Brain microvascular endothelial cell (primary cell): ENCODE measurements around the gene XKR3.

Source experiments
- DNase-seq: peaks from one replicate; pipeline ENCODE4 v3.0.0-alpha.2; 2020
- H3K27ac ChIP-seq: fragments of 250-450 bp; sonication (Bioruptor Pico); 2 replicates; pipeline ENCODE4 v1.5.1; 2020; ENCODE audit warnings: mild to moderate bottlenecking, moderate library complexity
- H3K27me3 ChIP-seq: fragments of 250-450 bp; sonication (Bioruptor Pico); replicated peaks from 2 replicates; pipeline ENCODE4 v1.5.1; 2020; ENCODE audit warnings: mild to moderate bottlenecking
- H3K36me3 ChIP-seq: fragments of 250-450 bp; sonication (Bioruptor Pico); replicated peaks from 2 replicates; pipeline ENCODE4 v1.5.1; 2020; ENCODE audit warnings: mild to moderate bottlenecking
- H3K4me3 ChIP-seq: 2 replicates; pipeline ENCODE4 v1.5.1; 2011; ENCODE audit warnings: low read depth, mild to moderate bottlenecking, control low read depth, low read length, moderate library complexity
- CTCF ChIP-seq: IDR thresholded peaks from 2 replicates; pipeline ENCODE4 v1.5.1; 2011; ENCODE audit warnings: low read depth, mild to moderate bottlenecking, moderate library complexity, low read length, control low read depth, inconsistent platforms; ENCODE audit errors: missing control alignments
- in situ Hi-C: cut with HindIII; loops from 2 replicates; pipeline ENCODE4 v1.10.0; 2017; ENCODE audit warnings: low sequenced_read_pairs, low pct_ligation_motif_present

Gene XKR3

GRCh38 chr22:16829985-16830384 lies 4.8 kb upstream of the XKR3 start:
- Histone ChIP-seq H3K27me3 (no peaks in the 10 kb centered on the region), H3K4me3 (no peak overlapping the region), H3K36me3 (no peaks in the 10 kb centered on the region), H3K27ac (no peak overlapping the region)
- in situ Hi-C loops, result no loop called here
- TF ChIP-seq CTCF, result no peak
- no peak for DNase-seq

- no peak overlapping the region for H3K4me3 ChIP-seq
- in situ Hi-C loops, result no loop called here
- DNase-seq, result no peak
- H3K36me3 ChIP-seq, result no peaks in the 10 kb centered on the region
- no peak for TF ChIP-seq CTCF
- no peaks in the 10 kb centered on the region for H3K27me3 ChIP-seq
- no peak overlapping the region for H3K27ac ChIP-seq
Observed at GRCh38 chr22:16828876-16829275, 3.7 kb upstream of the XKR3 start.

- Histone ChIP-seq H3K27me3 (no peaks in the 10 kb centered on the region), H3K27ac (no peak overlapping the region), H3K4me3 (no peak overlapping the region), H3K36me3 (no peaks in the 10 kb centered on the region)
- TF ChIP-seq CTCF, result no peak
- in situ Hi-C loops, result no loop called here
- DNase-seq, result no peak
Observed at GRCh38 chr22:16827506-16827905, 2.3 kb upstream of the XKR3 start.

GRCh38 chr22:16819249-16819648 lies 6.0 kb downstream of the XKR3 start:
- H3K4me3 ChIP-seq, result no peak overlapping the region
- in situ Hi-C loops, result no loop called here
- no peak for TF ChIP-seq CTCF
- no peak overlapping the region for H3K27ac ChIP-seq
- DNase-seq, result no peak
- no peaks in the 10 kb centered on the region for H3K27me3 ChIP-seq
- no peaks in the 10 kb centered on the region for H3K36me3 ChIP-seq

GRCh38 chr22:16818538-16818937 lies 6.7 kb downstream of the XKR3 start:
- Histone ChIP-seq H3K36me3 (no peaks in the 10 kb centered on the region), H3K27ac (no peak overlapping the region), H3K27me3 (no peaks in the 10 kb centered on the region), H3K4me3 (no peak overlapping the region)
- in situ Hi-C loops, result no loop called here
- DNase-seq, result no peak
- no peak for TF ChIP-seq CTCF

- no peak for TF ChIP-seq CTCF
- Histone ChIP-seq H3K27me3 (no peaks in the 10 kb centered on the region), H3K27ac (no peak overlapping the region), H3K36me3 (no peaks in the 10 kb centered on the region), H3K4me3 (no peak overlapping the region)
- in situ Hi-C loops, result no loop called here
- no peak for DNase-seq
Observed at GRCh38 chr22:16815073-16815472, 10.1 kb downstream of the XKR3 start.
